ENCODE data around the gene MRNIP.
A peak's percentile ranks its signal among the peaks of the same experiment; 100 is the strongest.

Gene MRNIP

GRCh38 chr5:179820127-179820482 lies 38.5 kb downstream of the MRNIP start:
- DNase-seq = no peak

- peak in 1 of 2 experiments; percentile 62 for DNase-seq
Measured at GRCh38 chr5:179819296-179820126, 39.1 kb downstream of the MRNIP start.

- peak; percentile 89 to 92 for DNase-seq
Measured at GRCh38 chr5:179818746-179819295, 39.8 kb downstream of the MRNIP start.

GRCh38 chr5:179817890-179818745 lies 40.5 kb downstream of the MRNIP start:
- no peak for DNase-seq

- DNase-seq = no peak
Measured at GRCh38 chr5:179817470-179817840, 41.2 kb downstream of the MRNIP start.

GRCh38 chr5:179816796-179817469 lies 41.7 kb downstream of the MRNIP start:
- no peak for DNase-seq

GRCh38 chr5:179816401-179816795 lies 42.2 kb downstream of the MRNIP start:
- no peak for DNase-seq

- DNase-seq = no peak
Measured at GRCh38 chr5:179815491-179816249, 42.9 kb downstream of the MRNIP start.

GRCh38 chr5:179814090-179814489 lies 44.5 kb downstream of the MRNIP start:
- no peak for DNase-seq

GRCh38 chr5:179812997-179813607 lies 45.5 kb downstream of the MRNIP start:
- DNase-seq = no peak

GRCh38 chr5:179812135-179812825 lies 46.3 kb downstream of the MRNIP start:
- DNase-seq = no peak

- DNase-seq = peak in 1 of 2 experiments; percentile 61
Measured at GRCh38 chr5:179806250-179807048, 52.2 kb downstream of the MRNIP start, which contains the start of gene MGAT4B. TSS of gene MGAT4B (minus strand) at chr5:179806866. CDS start at chr5:179806583, 283 bp downstream.

GRCh38 chr5:179805529-179806249 lies 52.9 kb downstream of the MRNIP start:
- DNase-seq = peak in 1 of 2 experiments; percentile 32

GRCh38 chr5:179805070-179805528 lies 53.5 kb downstream of the MRNIP start:
- DNase-seq = no peak

GRCh38 chr5:179804555-179804947 lies 54.1 kb downstream of the MRNIP start:
- DNase-seq = no peak

- peak in 1 of 2 experiments; percentile 16 for DNase-seq
Measured at GRCh38 chr5:179803651-179804554, 54.7 kb downstream of the MRNIP start.

GRCh38 chr5:179802950-179803562 lies 55.6 kb downstream of the MRNIP start:
- no peak for DNase-seq
